Measurements from ENCODE around the gene KCNJ8.

DNA sequence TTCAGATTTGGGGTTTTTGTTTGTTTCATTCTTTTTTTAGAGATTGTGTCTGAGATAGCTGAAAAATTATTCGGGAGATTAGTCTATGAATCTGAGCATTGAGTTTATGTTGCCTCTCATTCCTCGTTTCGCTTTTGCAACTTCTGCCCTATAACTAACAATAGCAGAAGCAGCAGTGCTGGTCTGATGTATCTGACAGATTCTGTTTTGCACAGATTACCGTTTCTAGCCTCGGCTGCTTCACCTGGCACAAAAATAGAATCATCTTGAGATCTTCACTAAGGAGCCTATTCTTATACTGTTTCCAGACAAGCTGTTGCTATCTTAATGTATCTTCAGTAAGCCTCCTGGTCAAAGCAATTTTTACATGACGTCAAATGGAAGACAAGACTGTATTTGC, 29.2 kb downstream of the KCNJ8 start:
- TF ChIP-seq, protein P1, sequence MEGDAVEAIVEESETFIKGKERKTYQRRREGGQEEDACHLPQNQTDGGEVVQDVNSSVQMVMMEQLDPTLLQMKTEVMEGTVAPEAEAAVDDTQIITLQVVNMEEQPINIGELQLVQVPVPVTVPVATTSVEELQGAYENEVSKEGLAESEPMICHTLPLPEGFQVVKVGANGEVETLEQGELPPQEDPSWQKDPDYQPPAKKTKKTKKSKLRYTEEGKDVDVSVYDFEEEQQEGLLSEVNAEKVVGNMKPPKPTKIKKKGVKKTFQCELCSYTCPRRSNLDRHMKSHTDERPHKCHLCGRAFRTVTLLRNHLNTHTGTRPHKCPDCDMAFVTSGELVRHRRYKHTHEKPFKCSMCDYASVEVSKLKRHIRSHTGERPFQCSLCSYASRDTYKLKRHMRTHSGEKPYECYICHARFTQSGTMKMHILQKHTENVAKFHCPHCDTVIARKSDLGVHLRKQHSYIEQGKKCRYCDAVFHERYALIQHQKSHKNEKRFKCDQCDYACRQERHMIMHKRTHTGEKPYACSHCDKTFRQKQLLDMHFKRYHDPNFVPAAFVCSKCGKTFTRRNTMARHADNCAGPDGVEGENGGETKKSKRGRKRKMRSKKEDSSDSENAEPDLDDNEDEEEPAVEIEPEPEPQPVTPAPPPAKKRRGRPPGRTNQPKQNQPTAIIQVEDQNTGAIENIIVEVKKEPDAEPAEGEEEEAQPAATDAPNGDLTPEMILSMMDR (IDR thresholded peaks at IDR 0.05; ENCODE audit: low read length), result no peak
- TF ChIP-seq EZH2 (IDR thresholded peaks at IDR 0.05; ENCODE audit: borderline replicate concordance, low read length), result no peak

All from OCI-LY1 (cell line).